GM10248 (cell line): ENCODE results near the gene ENPEP.

ENCODE experiments used
- CTCF ChIA-PET: fragments of 300-600 bp; sonication (Branson Sonifier 250); formaldehyde crosslinking; extraction: SDS; loops from one replicate; lab custom pipeline; 2021; ENCODE audit warnings: antibody characterized with exemption; lab: Yijun Ruan, JAX
- POLR2A ChIA-PET: fragments of 350-650 bp; sonication (Branson Sonifier 250); formaldehyde crosslinking; extraction: SDS; loops from one replicate; lab custom pipeline; 2020; ENCODE audit warnings: antibody characterized with exemption; lab: Yijun Ruan, JAX
- DNase-seq: peaks from one replicate; pipeline ENCODE4 v3.0.0; 2012; ENCODE audit errors: extremely low spot score
- CTCF ChIP-seq: IDR thresholded peaks from 2 replicates; pipeline ENCODE4 v1.5.1; 2012; ENCODE audit warnings: mild to moderate bottlenecking, low read depth; ENCODE audit errors: extremely low read depth, missing control alignments, control extremely low read depth

The ENPEP gene

GRCh38 chr4:110452546-110452945, 23.4 kb upstream of the ENPEP start:
- TF ChIP-seq CTCF = no peak
- ChIA-PET POLR2A (no interaction called here), CTCF (interaction anchor here (0.9 to 1.4 kb wide), 2 partner anchors 10 to 16 kb away, joined by 3 to 5 read pairs; no protein-coding TSS in a partner anchor)
- no peak for DNase-seq

GRCh38 chr4:110454441-110454840, 21.5 kb upstream of the ENPEP start:
- TF ChIP-seq CTCF = no peak
- ChIA-PET CTCF (no interaction called here), POLR2A (no interaction called here)
- DNase-seq = no peak

GRCh38 chr4:110458494-110459266, 17.3 kb upstream of the ENPEP start:
- no peak for DNase-seq
- TF ChIP-seq CTCF = no peak
- POLR2A ChIA-PET = no interaction called here
- CTCF ChIA-PET = no interaction called here

- ChIA-PET POLR2A (no interaction called here), CTCF (no interaction called here)
- no peak for DNase-seq
- no peak for TF ChIP-seq CTCF
These were observed 15.7 kb upstream of the ENPEP start for GRCh38 chr4:110460074-110460746.

- TF ChIP-seq CTCF = no peak
- DNase-seq = no peak
- CTCF ChIA-PET = interaction anchor here (1.2 kb wide), 1 partner anchor 53 kb away, joined by 3 read pairs; no protein-coding TSS in a partner anchor
- POLR2A ChIA-PET = no interaction called here
These were observed 8.6 kb upstream of the ENPEP start for GRCh38 chr4:110467400-110467799.

GRCh38 chr4:110472583-110473329, 3.2 kb upstream of the ENPEP start:
- no peak for DNase-seq
- ChIA-PET CTCF (interaction anchor here (1.0 kb wide), 1 partner anchor 8 kb away, joined by 3 read pairs; no protein-coding TSS in a partner anchor), POLR2A (no interaction called here)
- no peak for TF ChIP-seq CTCF
